ENCODE results near the gene KDM6A.

The KDM6A gene

DNA sequence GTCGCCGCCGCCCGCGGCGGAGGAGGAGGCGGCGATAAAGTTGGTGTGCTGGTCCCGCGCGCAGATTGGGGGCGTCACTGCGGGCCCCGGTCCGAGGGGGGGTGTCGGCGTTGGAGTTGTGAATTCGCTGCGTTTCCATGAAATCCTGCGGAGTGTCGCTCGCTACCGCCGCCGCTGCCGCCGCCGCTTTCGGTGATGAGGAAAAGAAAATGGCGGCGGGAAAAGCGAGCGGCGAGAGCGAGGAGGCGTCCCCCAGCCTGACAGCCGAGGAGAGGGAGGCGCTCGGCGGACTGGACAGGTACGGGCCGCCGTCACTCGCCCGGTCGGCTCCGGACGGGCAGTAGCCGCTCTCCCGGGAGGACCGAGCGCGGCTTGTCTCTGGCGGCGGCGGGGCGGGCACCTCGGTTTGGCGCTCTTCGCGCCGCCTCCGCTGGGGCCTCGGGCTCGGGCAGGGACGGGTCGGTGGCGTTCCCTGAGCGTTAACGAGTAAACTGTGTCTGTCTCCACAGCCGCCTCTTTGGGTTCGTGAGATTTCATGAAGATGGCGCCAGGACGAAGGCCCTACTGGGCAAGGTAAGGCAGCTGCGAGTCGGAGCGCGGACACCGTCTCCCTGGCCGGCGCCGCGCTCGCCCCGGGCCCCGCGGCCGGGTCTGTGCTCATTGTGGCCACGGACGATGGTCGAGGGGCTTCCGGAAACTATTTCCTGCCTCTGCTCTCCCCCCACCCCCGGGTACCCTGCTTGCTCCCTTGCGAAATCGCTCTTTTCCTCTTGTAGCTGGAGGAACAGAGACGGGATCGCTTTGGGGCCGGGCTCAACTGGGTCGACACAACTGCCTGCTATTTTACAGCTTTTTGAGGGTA lies 658 bp downstream of the KDM6A start:
- Histone ChIP-seq H3K9me3 (ENCODE audit: control insufficient read depth in 1 of 2, low read length in 2 of 2) (no peaks in the 10 kb centered on the region), H3K27me3 (ENCODE audit: low read depth, low read length) (no peaks in the 10 kb centered on the region), H3K4me1 (ENCODE audit: control insufficient read depth in 1 of 2, insufficient read depth in 2 of 2, low read length in 2 of 2) (no peaks in the 10 kb centered on the region), H3K4me3 (ENCODE audit: low read depth in 1 of 2, low read length in 2 of 2) (peak overlapping the region; percentile 80 to 89), H3K36me3 (ENCODE audit: control insufficient read depth in 1 of 2, insufficient read depth in 2 of 2, low read length in 2 of 2) (peaks cover 0 to 7% of the 10 kb centered on the region in 2 donors), H3K27ac (ENCODE audit: low read length) (peak overlapping the region; percentile 94)

DNA sequence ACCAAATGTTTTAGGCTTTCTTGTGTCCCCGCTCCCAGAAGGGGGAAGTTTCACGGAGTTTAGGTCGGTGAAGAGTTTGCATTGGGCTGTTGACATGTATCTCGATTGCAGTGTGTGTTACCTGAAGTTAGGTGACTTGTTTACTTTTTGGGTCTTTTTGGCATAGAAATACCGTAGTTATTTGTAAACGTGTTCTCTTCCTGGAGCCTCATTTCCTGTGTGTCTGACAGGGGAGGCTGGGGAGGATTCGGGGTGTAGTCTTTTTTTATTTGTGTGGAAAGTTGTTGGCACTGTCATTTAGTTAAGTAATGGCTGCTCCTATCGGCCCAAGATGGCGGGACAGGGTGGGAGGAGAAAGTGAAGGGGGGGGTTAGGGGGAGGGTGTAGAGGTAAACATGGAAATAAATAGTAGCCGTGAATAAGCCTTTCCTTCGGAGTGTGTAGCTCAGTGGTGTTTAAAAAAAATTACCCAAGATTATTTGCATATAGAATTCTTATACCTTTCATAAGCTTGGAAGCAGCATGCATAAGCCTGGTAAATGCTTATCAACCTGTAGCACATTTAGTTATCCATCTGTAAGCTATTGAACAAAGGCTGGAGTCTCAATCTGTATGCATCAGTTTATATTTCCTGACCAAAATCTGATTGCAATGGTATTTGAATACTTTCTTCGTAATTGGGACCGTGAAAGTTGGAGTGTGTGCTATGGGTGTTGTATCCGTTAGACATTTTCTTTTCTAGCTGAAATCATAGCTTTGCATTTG lies 1.6 kb downstream of the KDM6A start:
- Histone ChIP-seq H3K27ac (ENCODE audit: low read length) (peak overlapping the region; percentile 94), H3K36me3 (ENCODE audit: control insufficient read depth in 1 of 2, insufficient read depth in 2 of 2, low read length in 2 of 2) (peaks cover 0 to 7% of the 10 kb centered on the region in 2 donors), H3K27me3 (ENCODE audit: low read depth, low read length) (no peaks in the 10 kb centered on the region), H3K4me1 (ENCODE audit: control insufficient read depth in 1 of 2, insufficient read depth in 2 of 2, low read length in 2 of 2) (no peaks in the 10 kb centered on the region), H3K4me3 (ENCODE audit: low read depth in 1 of 2, low read length in 2 of 2) (peak overlapping the region; percentile 80 to 89), H3K9me3 (ENCODE audit: control insufficient read depth in 1 of 2, low read length in 2 of 2) (no peaks in the 10 kb centered on the region)

DNA sequence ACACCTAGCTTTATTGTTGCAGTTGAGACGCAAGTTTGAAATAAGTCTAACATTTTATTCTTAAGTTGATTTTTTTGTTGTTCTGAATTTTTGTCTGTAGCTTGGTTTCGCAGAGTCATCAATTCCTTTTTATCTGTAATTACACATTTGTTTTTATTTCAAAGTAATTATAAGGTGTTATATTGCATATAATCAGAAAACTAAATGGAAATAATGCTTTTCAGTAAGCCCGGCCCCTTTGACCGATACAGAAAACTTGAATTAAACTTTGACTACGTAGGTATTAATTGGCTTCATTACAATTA lies 2.1 kb downstream of the KDM6A start:
- H3K9me3 ChIP-seq (ENCODE audit: control insufficient read depth in 1 of 2, low read length in 2 of 2) = no peaks in the 10 kb centered on the region
- H3K27me3 ChIP-seq (ENCODE audit: low read depth, low read length) = no peaks in the 10 kb centered on the region
- H3K4me3 ChIP-seq (ENCODE audit: low read depth in 1 of 2, low read length in 2 of 2) = peak overlapping the region; percentile 80 to 89
- peak overlapping the region; percentile 94 for H3K27ac ChIP-seq (ENCODE audit: low read length)
- no peaks in the 10 kb centered on the region for H3K4me1 ChIP-seq (ENCODE audit: control insufficient read depth in 1 of 2, insufficient read depth in 2 of 2, low read length in 2 of 2)
- H3K36me3 ChIP-seq (ENCODE audit: control insufficient read depth in 1 of 2, insufficient read depth in 2 of 2, low read length in 2 of 2) = peaks cover 0 to 7% of the 10 kb centered on the region in 2 donors

DNA sequence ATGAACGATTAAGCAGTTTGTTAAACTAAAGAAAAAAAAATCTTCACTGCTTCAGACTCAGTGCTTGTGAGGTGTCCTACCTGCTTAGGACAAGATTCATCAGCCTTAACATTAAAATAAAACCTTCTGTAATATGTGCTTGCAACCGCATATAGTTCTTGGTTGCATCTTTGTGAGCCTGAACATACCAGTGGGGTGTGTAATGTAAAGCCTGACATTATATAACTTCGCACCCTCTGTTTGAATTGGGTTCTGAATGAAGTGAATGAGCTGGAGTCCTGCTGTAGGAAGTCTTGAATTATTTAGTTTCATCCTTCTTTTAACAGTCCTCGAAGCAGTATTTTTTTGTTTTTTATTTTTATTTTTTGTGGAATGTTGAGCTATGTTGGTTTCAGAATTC lies 3.1 kb downstream of the KDM6A start:
- Histone ChIP-seq H3K4me1 (ENCODE audit: control insufficient read depth in 1 of 2, insufficient read depth in 2 of 2, low read length in 2 of 2) (no peaks in the 10 kb centered on the region), H3K27me3 (ENCODE audit: low read depth, low read length) (no peaks in the 10 kb centered on the region), H3K4me3 (ENCODE audit: low read depth in 1 of 2, low read length in 2 of 2) (peak overlapping the region in 1 of 2 donors; percentile 52), H3K27ac (ENCODE audit: low read length) (no peak overlapping the region), H3K9me3 (ENCODE audit: control insufficient read depth in 1 of 2, low read length in 2 of 2) (no peaks in the 10 kb centered on the region), H3K36me3 (ENCODE audit: control insufficient read depth in 1 of 2, insufficient read depth in 2 of 2, low read length in 2 of 2) (peaks cover 0 to 7% of the 10 kb centered on the region in 2 donors)

DNA sequence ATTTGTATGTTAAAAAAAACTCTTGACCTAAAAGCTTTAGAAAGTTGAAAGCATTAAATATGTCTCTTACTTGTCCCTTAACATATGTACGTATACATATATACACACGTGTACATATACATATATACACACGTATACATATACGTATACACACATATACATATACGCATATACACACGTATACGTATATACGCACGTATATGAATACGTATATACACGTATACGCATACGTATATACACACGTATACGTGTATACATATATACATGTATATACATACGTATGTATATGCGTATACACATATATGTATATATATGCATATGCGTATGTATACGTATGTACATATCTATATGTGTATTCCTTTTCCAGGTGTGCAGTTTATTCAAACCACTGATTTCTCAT lies 3.8 kb downstream of the KDM6A start:
- Histone ChIP-seq H3K27ac (ENCODE audit: low read length) (no peak overlapping the region), H3K4me1 (ENCODE audit: control insufficient read depth in 1 of 2, insufficient read depth in 2 of 2, low read length in 2 of 2) (no peaks in the 10 kb centered on the region), H3K36me3 (ENCODE audit: control insufficient read depth in 1 of 2, insufficient read depth in 2 of 2, low read length in 2 of 2) (peaks cover 0 to 7% of the 10 kb centered on the region in 2 donors), H3K9me3 (ENCODE audit: control insufficient read depth in 1 of 2, low read length in 2 of 2) (no peaks in the 10 kb centered on the region), H3K27me3 (ENCODE audit: low read depth, low read length) (no peaks in the 10 kb centered on the region), H3K4me3 (ENCODE audit: low read depth in 1 of 2, low read length in 2 of 2) (no peak overlapping the region)

DNA sequence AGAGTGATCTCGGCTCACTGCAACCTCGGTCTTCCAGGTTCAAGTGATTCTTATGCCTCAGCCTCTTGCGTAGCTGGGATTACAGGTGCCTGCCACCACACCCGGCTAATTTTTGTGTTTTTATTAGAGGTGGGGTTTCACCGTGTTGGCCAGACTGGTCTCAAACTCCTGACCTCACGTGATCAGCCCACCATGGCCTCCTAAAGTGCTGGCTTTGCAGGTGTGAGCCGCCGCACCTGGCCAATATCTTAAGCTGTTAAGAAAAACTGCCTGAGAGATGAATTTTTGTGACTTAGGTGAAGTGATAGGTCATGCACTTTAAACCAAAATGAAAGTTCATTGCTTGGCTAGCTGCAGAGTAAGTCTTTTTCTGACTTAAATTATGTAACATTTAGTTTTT lies 5.8 kb downstream of the KDM6A start:
- Histone ChIP-seq H3K36me3 (ENCODE audit: control insufficient read depth in 1 of 2, insufficient read depth in 2 of 2, low read length in 2 of 2) (peaks cover 0 to 6% of the 10 kb centered on the region in 2 donors), H3K9me3 (ENCODE audit: control insufficient read depth in 1 of 2, low read length in 2 of 2) (no peaks in the 10 kb centered on the region), H3K4me1 (ENCODE audit: control insufficient read depth in 1 of 2, insufficient read depth in 2 of 2, low read length in 2 of 2) (no peaks in the 10 kb centered on the region), H3K27me3 (ENCODE audit: low read depth, low read length) (no peaks in the 10 kb centered on the region), H3K27ac (ENCODE audit: low read length) (no peak overlapping the region), H3K4me3 (ENCODE audit: low read depth in 1 of 2, low read length in 2 of 2) (no peak overlapping the region)

DNA sequence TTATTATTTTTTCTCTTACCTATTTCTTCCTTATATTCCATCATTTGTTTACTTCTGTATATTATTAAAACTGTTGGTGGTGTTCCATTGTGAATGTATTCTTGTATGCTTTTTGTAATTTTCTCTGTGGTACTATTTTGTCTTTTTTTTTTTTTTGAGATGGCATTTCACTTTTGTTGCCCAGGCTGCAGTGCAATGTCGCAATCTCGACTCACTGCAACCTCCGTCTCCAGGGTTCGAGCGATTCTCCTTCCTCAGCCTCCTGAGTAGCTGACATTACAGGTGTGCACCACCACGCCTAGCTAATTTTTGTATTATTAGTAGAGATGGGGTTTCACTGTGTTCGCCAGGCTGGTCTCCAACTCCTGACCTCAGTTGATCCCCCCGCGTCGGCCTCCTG lies 8.6 kb downstream of the KDM6A start:
- no peak overlapping the region for H3K27ac ChIP-seq (ENCODE audit: low read length)
- H3K4me1 ChIP-seq (ENCODE audit: control insufficient read depth in 1 of 2, insufficient read depth in 2 of 2, low read length in 2 of 2) = no peaks in the 10 kb centered on the region
- no peak overlapping the region for H3K4me3 ChIP-seq (ENCODE audit: low read depth in 1 of 2, low read length in 2 of 2)
- H3K36me3 ChIP-seq (ENCODE audit: control insufficient read depth in 1 of 2, insufficient read depth in 2 of 2, low read length in 2 of 2) = no peaks in the 10 kb centered on the region
- H3K9me3 ChIP-seq (ENCODE audit: control insufficient read depth in 1 of 2, low read length in 2 of 2) = no peaks in the 10 kb centered on the region
- H3K27me3 ChIP-seq (ENCODE audit: low read depth, low read length) = no peaks in the 10 kb centered on the region

DNA sequence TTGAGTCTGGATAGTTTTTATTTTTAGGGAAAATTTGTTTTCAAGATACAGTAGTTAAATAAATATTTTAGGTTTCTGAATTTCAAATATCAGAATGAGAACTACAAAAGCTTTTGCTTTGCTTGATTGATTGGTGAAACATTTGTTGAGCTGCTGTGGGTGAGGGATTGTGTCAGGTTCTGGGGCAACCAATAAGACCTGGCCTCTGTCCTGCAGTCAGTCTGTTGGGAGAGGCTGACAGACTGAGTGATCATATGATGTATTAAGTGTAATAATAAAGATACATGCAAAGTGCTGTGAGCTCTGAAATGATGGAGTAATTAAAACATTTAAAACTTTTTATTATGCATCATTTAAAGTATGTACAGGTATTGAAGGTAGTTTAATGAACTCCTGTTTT lies 9.6 kb downstream of the KDM6A start:
- H3K4me1 ChIP-seq (ENCODE audit: control insufficient read depth in 1 of 2, insufficient read depth in 2 of 2, low read length in 2 of 2) = no peaks in the 10 kb centered on the region
- no peaks in the 10 kb centered on the region for H3K27me3 ChIP-seq (ENCODE audit: low read depth, low read length)
- H3K9me3 ChIP-seq (ENCODE audit: control insufficient read depth in 1 of 2, low read length in 2 of 2) = no peaks in the 10 kb centered on the region

DNA sequence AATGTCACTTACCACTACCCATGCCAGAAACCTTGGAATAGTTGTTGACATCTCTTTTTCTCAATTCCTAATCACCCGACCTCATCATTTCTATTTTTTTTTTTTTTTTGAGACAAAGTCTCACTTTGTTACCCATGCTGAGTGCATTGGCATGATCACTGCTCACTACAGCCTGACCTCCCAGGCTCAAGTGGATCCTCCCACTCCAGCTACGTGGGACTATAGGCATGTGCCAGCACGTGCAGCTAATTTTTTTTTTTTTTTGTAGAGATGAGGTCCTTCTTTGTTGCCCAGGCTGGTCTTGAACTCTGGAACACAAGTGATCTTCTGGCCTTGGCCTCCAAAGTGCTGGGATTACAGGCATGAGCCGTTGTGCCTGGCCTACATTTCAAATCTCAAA lies 12.0 kb downstream of the KDM6A start:
- Histone ChIP-seq H3K9me3 (ENCODE audit: control insufficient read depth in 1 of 2, low read length in 2 of 2) (no peaks in the 10 kb centered on the region), H3K4me3 (ENCODE audit: low read depth in 1 of 2, low read length in 2 of 2) (no peak overlapping the region), H3K27ac (ENCODE audit: low read length) (no peak overlapping the region), H3K36me3 (ENCODE audit: control insufficient read depth in 1 of 2, insufficient read depth in 2 of 2, low read length in 2 of 2) (no peaks in the 10 kb centered on the region), H3K27me3 (ENCODE audit: low read depth, low read length) (no peaks in the 10 kb centered on the region), H3K4me1 (ENCODE audit: control insufficient read depth in 1 of 2, insufficient read depth in 2 of 2, low read length in 2 of 2) (peaks cover 0 to 3% of the 10 kb centered on the region in 2 donors)

More for the DNA sequence above, 9.6 kb downstream of the KDM6A start:
- Histone ChIP-seq H3K4me3 (ENCODE audit: low read depth in 1 of 2, low read length in 2 of 2) (no peak overlapping the region), H3K36me3 (ENCODE audit: control insufficient read depth in 1 of 2, insufficient read depth in 2 of 2, low read length in 2 of 2) (no peaks in the 10 kb centered on the region), H3K27ac (ENCODE audit: low read length) (no peak overlapping the region)

DNA sequence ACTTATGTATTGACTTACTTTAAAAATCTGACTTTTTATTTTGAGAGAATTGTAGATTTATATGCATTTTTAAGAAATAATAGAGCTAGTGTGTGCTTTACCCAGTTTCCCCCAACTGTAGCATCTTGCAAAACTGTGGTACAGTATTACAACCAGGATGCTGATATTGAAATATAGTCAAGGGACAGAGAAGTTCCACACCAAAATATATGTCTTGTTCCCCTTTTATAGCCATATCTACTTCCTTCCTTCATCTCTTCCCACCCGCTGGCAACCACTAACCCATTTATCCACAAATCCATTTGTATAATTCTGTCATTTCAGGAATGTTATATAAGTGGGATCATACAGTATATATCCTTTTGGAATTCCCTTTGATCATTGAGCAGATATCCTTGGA lies 16.8 kb downstream of the KDM6A start:
- H3K9me3 ChIP-seq (ENCODE audit: control insufficient read depth in 1 of 2, low read length in 2 of 2) = no peaks in the 10 kb centered on the region
- no peak overlapping the region for H3K4me3 ChIP-seq (ENCODE audit: low read depth in 1 of 2, low read length in 2 of 2)
- peaks cover 0 to 3% of the 10 kb centered on the region in 2 donors for H3K4me1 ChIP-seq (ENCODE audit: control insufficient read depth in 1 of 2, insufficient read depth in 2 of 2, low read length in 2 of 2)
- H3K27me3 ChIP-seq (ENCODE audit: low read depth, low read length) = no peaks in the 10 kb centered on the region
- no peaks in the 10 kb centered on the region for H3K36me3 ChIP-seq (ENCODE audit: control insufficient read depth in 1 of 2, insufficient read depth in 2 of 2, low read length in 2 of 2)
- H3K27ac ChIP-seq (ENCODE audit: low read length) = no peak overlapping the region

DNA sequence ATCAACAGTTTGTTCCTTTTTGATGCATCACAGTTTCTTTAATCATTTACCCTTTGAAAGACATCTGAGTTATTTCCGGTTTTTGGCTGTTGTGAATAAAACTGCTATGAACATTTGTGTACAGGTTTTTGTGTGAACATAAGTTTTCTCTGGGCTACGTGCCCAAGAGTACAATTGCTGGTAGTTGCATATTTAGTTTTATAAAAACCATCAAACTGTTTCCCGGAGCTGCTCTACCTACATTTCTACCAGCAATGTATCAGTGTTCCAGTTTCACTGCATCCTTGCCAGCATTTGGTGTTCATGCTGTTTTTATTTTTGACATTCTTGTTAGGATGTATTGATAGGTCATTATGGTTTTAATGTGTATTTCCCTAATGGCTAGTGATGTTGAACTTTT lies 17.3 kb downstream of the KDM6A start:
- H3K27ac ChIP-seq (ENCODE audit: low read length) = no peak overlapping the region
- H3K4me1 ChIP-seq (ENCODE audit: control insufficient read depth in 1 of 2, insufficient read depth in 2 of 2, low read length in 2 of 2) = peaks cover 0 to 3% of the 10 kb centered on the region in 2 donors
- no peaks in the 10 kb centered on the region for H3K9me3 ChIP-seq (ENCODE audit: control insufficient read depth in 1 of 2, low read length in 2 of 2)
- H3K4me3 ChIP-seq (ENCODE audit: low read depth in 1 of 2, low read length in 2 of 2) = no peak overlapping the region
- no peaks in the 10 kb centered on the region for H3K36me3 ChIP-seq (ENCODE audit: control insufficient read depth in 1 of 2, insufficient read depth in 2 of 2, low read length in 2 of 2)
- no peaks in the 10 kb centered on the region for H3K27me3 ChIP-seq (ENCODE audit: low read depth, low read length)

Data from muscle layer of duodenum (tissue), 2 donors.